HG03378 (cell line): Measurements from ENCODE around the gene POLG.

ENCODE experiments used
- ATAC-seq: cut with Tn5 transposase; IDR thresholded peaks from one replicate; pipeline ENCODE4 v1.9.1; 2021; ENCODE audit warnings: mild to moderate bottlenecking, moderate library complexity; ENCODE audit not compliant: unreplicated experiment

The POLG gene

GRCh38 chr15:89370120-89370977 lies 35.7 kb upstream of the POLG start:
- ATAC-seq: no peak

GRCh38 chr15:89369341-89369947 lies 34.8 kb upstream of the POLG start:
- no peak for ATAC-seq

- ATAC-seq: no peak
Measured at GRCh38 chr15:89368566-89369223, 34.1 kb upstream of the POLG start.

GRCh38 chr15:89367485-89368451 lies 33.1 kb upstream of the POLG start:
- no peak for ATAC-seq

- ATAC-seq: no peak
Measured at GRCh38 chr15:89366656-89367393, 32.2 kb upstream of the POLG start.

- ATAC-seq: no peak
Measured at GRCh38 chr15:89365462-89366065, 30.9 kb upstream of the POLG start.

GRCh38 chr15:89364741-89365450 lies 30.3 kb upstream of the POLG start:
- ATAC-seq: no peak

- ATAC-seq: no peak
Measured at GRCh38 chr15:89364341-89364740, 29.7 kb upstream of the POLG start.

GRCh38 chr15:89363770-89364169 lies 29.1 kb upstream of the POLG start:
- no peak for ATAC-seq

- ATAC-seq: no peak
Measured at GRCh38 chr15:89363133-89363532, 28.5 kb upstream of the POLG start.

GRCh38 chr15:89362203-89363101 lies 27.8 kb upstream of the POLG start:
- no peak for ATAC-seq

GRCh38 chr15:89361451-89362202 lies 27.0 kb upstream of the POLG start:
- no peak for ATAC-seq

- no peak for ATAC-seq
Measured at GRCh38 chr15:89360294-89360971, 25.8 kb upstream of the POLG start.

- ATAC-seq: no peak
Measured at GRCh38 chr15:89359471-89360293, 25.1 kb upstream of the POLG start.

GRCh38 chr15:89358755-89359439 lies 24.3 kb upstream of the POLG start:
- peak; percentile 81 for ATAC-seq
